BJ (cell line): Measurements from ENCODE around the gene BMF. TPM values are rescaled to one million over a fixed set of nuclear protein-coding genes. Genes with fewer than 3 reads are reported as not detected.

Source experiments
- CTCF ChIA-PET: fragments of 350-600 bp; formaldehyde crosslinking; extraction: SDS; loops from one replicate; lab custom pipeline; 2021; ENCODE audit warnings: antibody characterized with exemption, inconsistent platforms; lab: Yijun Ruan, JAX
- POLR2A ChIA-PET: fragments of 300-600 bp; sonication (Branson Sonifier 250); formaldehyde crosslinking; extraction: SDS; loops from one replicate; lab custom pipeline; 2021; ENCODE audit warnings: antibody characterized with exemption; lab: Charles Lee
- DNase-seq: peaks from one replicate; pipeline ENCODE4 v3.0.0-alpha.2; 2011; ENCODE audit warnings: low read depth
- H3K27me3 ChIP-seq: 2 replicates; pipeline ENCODE4 v1.6.0; 2011; ENCODE audit warnings: low read length; ENCODE audit not compliant: control insufficient read depth, insufficient read depth
- H3K36me3 ChIP-seq: 2 replicates; pipeline ENCODE4 v1.5.1; 2011; ENCODE audit warnings: low read length; ENCODE audit not compliant: control insufficient read depth, insufficient read depth
- H3K4me3 ChIP-seq: 2 replicates; pipeline ENCODE4 v1.5.1; 2011; ENCODE audit warnings: low read depth, mild to moderate bottlenecking, control low read depth, low read length
- CTCF ChIP-seq: IDR thresholded peaks from 2 replicates; pipeline ENCODE4 v1.5.1; 2011; ENCODE audit warnings: low read depth, mild to moderate bottlenecking, control low read depth, inconsistent platforms, low read length, moderate library complexity; ENCODE audit not compliant: insufficient read depth
- polyA plus RNA-seq: library from polyadenylated mRNA; depleted of rRNA; stranded (reverse); fragments of >200 nt; gene quantifications from 2 replicates; pipeline ENCODE4 v1.2.3, GENCODE V29; 2011

The BMF gene
- polyA plus RNA-seq, 1 experiment, result 8.3 TPM

GRCh38 chr15:40046721-40047414, 61.8 kb downstream of the BMF start:
- CTCF ChIA-PET, result interaction anchor here (0.6 to 5.7 kb wide), 11 partner anchors 9 to 398 kb away, joined by 3 to 93 read pairs (median 6); partner anchors contain the start of gene BMF
- no peak overlapping the region for H3K4me3 ChIP-seq
- POLR2A ChIA-PET, result no interaction called here
- no peaks in the 10 kb centered on the region for H3K27me3 ChIP-seq
- H3K36me3 ChIP-seq, result no peaks in the 10 kb centered on the region
- no peak for TF ChIP-seq CTCF
- DNase-seq, result no peak

- H3K36me3 ChIP-seq, result no peaks in the 10 kb centered on the region
- no peak for DNase-seq
- no peak for TF ChIP-seq CTCF
- no peak overlapping the region for H3K4me3 ChIP-seq
- no peaks in the 10 kb centered on the region for H3K27me3 ChIP-seq
- POLR2A ChIA-PET, result no interaction called here
- CTCF ChIA-PET, result interaction anchor here (0.6 to 5.7 kb wide), 38 partner anchors 10 to 1780 kb away, joined by 3 to 93 read pairs (median 4); partner anchors contain the start of gene BMF
Observed at GRCh38 chr15:40045572-40046217, 63.0 kb downstream of the BMF start.

GRCh38 chr15:40044717-40045571, 63.7 kb downstream of the BMF start:
- POLR2A ChIA-PET, result no interaction called here
- Histone ChIP-seq H3K4me3 (no peak overlapping the region), H3K27me3 (no peaks in the 10 kb centered on the region), H3K36me3 (no peaks in the 10 kb centered on the region)
- DNase-seq, result no peak
- TF ChIP-seq CTCF, result peak; percentile 97
- CTCF ChIA-PET, result interaction anchor here (0.6 to 5.7 kb wide), 46 partner anchors 10 to 1780 kb away, joined by 3 to 93 read pairs (median 4); partner anchors contain the start of gene BMF

GRCh38 chr15:40043927-40044716, 64.6 kb downstream of the BMF start:
- no peak for TF ChIP-seq CTCF
- POLR2A ChIA-PET, result interaction anchor here (0.5 kb wide), 1 partner anchor 10 kb away, joined by 6 read pairs; no protein-coding TSS in a partner anchor
- Histone ChIP-seq H3K4me3 (no peak overlapping the region), H3K36me3 (no peaks in the 10 kb centered on the region), H3K27me3 (no peaks in the 10 kb centered on the region)
- DNase-seq, result no peak
- CTCF ChIA-PET, result interaction anchor here (0.7 to 2.4 kb wide), 13 partner anchors 9 to 233 kb away, joined by 3 to 35 read pairs (median 3); no protein-coding TSS in a partner anchor
